NOMO-1 treated with dmso at 0.1 percent for 144 hours (cell line): Measurements from ENCODE around the gene IQCN.
A peak's percentile ranks its signal among the peaks of the same experiment; 100 is the strongest.

Source experiments
- DNase-seq: peaks from one replicate; lab custom pipeline; 2025; ENCODE audit not compliant: unreplicated experiment; lab: John Stamatoyannopoulos, UW

The IQCN gene, protein sequence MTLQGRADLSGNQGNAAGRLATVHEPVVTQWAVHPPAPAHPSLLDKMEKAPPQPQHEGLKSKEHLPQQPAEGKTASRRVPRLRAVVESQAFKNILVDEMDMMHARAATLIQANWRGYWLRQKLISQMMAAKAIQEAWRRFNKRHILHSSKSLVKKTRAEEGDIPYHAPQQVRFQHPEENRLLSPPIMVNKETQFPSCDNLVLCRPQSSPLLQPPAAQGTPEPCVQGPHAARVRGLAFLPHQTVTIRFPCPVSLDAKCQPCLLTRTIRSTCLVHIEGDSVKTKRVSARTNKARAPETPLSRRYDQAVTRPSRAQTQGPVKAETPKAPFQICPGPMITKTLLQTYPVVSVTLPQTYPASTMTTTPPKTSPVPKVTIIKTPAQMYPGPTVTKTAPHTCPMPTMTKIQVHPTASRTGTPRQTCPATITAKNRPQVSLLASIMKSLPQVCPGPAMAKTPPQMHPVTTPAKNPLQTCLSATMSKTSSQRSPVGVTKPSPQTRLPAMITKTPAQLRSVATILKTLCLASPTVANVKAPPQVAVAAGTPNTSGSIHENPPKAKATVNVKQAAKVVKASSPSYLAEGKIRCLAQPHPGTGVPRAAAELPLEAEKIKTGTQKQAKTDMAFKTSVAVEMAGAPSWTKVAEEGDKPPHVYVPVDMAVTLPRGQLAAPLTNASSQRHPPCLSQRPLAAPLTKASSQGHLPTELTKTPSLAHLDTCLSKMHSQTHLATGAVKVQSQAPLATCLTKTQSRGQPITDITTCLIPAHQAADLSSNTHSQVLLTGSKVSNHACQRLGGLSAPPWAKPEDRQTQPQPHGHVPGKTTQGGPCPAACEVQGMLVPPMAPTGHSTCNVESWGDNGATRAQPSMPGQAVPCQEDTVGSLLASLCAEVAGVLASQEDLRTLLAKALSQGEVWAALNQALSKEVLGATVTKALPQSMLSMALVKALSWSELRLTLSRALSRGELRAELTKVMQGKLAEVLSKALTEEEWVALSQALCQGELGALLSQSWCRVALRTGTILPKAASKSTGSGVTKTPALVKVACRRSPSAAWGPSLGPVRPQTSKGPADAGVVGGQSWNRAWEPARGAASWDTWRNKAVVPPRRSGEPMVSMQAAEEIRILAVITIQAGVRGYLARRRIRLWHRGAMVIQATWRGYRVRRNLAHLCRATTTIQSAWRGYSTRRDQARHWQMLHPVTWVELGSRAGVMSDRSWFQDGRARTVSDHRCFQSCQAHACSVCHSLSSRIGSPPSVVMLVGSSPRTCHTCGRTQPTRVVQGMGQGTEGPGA (N-terminal part only)

DNA sequence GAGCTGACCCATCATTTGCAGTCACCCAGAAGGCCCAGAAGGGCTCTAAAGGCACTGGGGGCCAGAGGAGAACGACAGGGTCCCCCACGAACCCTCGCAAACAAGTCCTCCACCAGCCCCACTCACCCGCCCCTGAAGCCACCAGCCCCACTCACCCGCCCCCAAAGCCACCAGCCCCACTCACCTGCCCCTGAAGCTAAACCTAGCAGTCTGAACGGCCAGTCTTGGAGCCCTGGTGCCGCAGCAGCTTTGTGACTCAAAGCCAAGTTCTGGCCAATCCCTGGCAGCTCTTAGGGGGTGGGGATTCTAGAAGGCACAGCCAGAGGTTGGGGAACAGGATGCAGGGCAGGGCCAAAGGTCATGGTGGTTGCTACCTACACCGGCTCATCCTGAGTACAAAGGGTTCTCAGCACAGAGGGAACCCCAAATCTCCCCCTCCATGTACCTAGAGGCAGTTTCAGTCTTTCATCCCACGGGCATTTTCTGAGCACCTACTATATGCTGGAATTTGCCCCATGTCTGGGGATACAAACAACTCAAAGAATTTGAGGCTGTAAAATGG is at the start of gene IQCN:
Gene IQCN (minus strand): TSS at position 234 of the 562 bp plus-strand sequence. CDS start 4,974 bp downstream, outside the sequence.
- peak; percentile 2 for DNase-seq

DNA sequence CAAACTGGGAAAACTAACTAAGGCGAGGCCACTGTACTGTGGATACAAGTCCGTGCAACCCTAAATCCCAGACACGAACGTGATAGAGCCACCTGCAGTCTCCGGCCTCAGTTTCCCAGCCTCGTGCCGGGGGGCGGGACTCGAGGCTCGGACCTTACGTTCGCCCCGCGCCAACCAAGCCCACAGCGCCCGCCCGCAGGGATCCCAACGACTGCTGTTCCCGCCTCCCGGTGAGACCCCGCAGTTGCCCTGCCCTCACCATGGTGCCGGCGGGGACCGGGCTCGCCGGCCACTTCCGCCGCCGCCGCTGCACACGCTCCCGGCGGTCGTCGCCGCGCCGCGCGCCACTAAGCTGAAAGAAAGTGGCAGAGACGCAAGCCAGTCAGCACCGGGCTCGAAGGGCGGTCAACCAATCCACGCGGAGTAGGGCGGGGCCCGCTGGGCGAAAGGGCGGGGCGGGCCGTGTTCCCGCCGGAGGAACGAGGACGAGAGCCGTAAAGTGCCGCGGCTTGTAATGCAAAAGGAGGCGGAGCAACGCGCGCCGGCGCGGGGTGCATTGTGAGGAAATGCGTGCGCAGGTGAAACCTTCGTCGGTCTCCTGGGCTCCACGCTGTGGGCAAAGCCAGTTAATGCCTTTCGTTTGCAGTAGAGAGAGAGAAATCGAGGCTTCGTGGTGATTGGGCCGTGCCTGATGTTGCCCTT is 48.7 kb upstream of the IQCN start, which contains the start of gene LSM4:
Gene LSM4 (minus strand): TSS at position 318 of the 702 bp plus-strand sequence. CDS start 56 bp downstream, at position 262.
- DNase-seq = peak; percentile 96

DNA sequence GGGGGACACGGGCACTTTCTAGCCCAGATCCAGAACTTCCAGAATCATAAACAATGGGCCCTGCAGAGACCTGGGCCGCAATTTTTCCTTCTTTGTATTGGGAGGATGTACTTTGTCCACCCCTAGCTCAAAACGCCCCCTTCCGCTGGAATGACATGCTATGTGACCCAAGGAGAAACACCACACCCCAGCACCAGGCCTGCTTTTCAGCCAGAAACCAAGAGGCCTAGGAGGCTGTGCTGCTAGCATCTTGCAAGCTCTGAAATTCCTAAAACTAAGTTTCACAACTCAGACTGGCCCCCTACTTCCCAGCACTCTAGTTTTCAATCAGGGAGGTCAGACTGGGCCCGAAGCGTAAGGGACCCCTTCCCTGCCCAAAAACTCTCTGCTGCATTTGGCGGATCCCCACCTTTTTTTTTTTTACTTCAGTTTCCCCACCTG is 48.1 kb upstream of the IQCN start:
- peak; percentile 51 for DNase-seq

DNA sequence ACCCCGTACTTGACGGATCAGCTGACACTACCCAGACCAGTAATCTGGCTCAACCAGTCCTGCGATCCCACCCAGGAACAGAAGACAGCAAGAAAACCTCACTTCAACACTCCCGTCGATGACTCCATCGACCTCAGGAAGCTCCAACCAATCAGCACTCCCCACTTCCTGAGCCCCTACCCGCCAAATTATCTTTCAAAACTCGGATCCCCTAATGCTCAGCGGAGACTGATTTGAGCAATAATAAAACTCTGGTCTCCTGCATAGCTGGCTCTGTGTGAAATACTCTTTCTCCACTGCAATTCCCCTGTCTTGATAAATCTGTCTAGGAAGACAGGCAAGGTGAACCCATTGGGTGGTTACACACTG is 47.5 kb upstream of the IQCN start:
- DNase-seq = peak; percentile 30

DNA sequence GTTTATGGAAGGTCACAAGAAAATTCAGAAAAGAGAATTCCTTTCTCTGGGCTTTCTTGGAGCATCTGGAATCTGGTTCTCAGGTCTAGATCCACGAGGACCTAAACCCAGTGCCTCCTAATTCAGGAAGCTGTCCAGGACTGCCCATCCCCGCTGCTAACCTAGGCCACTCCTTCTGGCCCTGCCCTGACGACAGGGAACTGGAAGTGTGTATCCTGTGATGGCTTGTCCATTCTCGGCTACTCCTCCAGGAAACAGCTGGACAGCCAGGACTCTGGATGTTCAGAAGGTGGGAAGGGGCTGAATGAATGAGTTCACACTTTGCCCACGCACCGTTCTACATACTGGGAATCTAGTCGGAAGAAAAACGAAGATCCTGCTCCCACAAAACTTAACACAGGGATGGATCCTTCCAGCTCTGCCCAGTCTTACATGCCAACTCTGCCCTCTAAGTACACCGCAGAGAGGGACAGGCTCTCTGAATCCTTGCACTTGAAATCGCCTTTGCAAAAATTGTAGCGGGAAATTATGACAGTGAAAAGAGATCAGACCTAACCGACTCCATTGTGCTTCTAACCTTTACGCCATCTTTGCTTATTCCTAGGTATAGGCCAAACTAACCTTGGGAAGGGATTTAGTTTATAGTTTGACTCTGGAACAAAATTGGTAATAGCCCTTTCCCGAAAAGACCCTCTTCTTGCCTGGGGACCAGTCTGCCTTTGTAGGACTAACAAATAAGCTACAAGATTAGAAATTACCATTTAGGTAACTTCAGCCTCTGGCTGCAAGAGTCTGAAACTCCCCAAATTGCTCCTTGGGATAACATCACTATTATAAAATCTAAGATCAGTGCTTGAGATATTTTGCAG is 46.8 kb upstream of the IQCN start:
- no peak for DNase-seq

DNA sequence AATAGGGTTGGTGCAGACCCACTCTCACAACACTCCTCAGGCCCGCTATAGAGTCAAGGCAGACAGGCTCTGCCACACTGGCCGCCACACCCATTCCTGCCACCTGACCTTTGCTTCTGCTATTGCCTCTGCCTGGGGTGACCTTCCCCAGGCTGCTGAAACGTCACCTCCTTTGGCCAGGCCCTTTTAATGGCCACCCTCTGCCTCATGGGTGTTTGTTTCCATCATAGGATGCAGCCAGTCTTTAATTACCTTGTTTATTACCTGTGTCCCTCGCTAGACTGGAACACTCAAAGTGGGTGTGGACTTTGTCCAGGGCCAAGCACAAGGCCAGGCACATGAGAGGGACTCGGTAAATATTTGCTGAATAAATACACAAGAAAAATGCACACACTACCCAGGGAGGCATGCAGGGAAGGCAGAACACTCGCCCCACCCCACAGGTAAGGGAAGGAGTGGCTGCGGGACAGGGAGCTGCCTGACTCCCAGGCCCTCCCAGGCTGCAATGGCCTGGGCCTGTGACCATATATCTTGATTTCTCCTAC is 45.4 kb upstream of the IQCN start:
- no peak for DNase-seq

DNA sequence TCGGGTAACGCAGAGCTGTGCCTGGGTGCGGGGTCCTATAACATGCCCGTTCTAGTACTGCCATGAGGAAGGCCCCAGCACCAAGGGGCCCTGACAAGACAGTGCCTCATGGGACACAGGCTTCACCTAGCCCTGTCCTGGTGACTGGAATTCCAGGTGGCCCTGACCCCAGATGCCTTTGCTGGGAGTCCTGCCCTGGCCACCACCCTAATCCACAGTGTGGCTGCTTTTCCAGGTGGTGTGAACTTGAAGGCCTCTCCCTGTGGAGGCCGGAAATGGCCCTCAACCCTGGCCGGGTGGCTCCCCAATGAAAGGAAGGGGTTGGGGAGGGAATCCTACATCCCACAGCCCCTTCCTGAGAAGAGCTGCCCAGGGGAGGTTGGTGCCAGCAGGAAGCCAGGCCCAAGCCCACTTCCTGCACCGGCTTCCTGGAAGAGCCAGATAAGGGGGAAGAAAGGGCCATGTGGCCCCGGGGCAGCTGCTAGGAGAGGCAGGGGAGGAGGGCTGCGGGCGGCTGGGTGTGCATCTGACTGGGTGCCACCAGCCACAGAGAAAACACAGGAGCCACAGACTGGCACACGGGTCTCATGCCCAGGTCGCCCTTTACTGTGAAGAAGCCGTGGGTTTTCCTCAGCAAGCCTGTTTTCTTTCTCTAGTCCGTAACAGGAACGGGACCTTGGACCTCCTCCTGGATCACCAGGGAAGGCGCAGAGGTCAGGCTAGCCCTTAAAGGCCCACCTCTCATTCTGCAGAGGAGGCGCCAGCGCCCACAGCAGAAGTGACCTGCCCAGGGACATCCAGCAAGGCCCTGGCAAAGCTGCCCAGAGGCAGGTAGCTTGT is 43.9 kb upstream of the IQCN start:
- no peak for DNase-seq

DNA sequence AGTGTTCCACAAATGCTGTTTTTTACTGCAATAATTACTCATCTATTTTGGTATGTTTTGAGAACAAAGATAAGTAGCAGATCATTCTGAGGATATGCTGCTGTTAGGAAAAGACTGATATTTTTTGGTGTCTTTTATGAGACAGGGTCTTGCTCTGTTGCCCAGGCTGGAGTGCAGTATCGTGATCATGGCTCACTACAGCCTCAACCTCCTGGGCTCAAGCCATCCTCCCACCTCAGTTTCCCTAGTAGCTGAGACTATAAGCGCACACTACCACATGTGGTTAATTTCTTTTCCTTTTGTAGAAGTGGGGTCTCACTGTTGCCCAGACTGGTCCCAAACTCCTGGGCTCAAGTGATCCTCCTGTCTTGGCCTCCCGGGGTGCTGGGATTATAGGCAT is 39.1 kb upstream of the IQCN start:
- no peak for DNase-seq

DNA sequence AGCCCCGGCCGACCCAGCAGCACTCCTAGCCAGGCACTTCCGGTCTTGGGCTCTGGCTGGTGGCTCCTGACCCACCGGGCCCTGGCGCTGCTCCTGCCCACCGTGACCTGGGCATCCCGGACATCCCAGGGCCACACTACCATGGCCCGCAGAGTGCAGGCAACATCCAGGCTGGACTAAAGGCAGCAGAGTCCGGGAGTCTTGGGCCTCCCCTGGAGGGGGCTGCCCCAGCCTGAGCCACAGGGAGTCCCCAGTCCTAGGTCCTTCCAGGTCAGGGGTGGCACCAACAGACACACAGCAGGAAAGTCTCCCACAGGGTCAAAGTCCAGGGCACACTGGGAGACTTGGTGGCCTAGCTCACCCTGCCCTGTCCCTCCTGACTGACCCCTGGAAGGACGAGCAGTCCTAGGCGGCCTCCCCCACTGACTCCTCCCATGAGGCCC is 37.9 kb upstream of the IQCN start:
- DNase-seq = no peak

DNA sequence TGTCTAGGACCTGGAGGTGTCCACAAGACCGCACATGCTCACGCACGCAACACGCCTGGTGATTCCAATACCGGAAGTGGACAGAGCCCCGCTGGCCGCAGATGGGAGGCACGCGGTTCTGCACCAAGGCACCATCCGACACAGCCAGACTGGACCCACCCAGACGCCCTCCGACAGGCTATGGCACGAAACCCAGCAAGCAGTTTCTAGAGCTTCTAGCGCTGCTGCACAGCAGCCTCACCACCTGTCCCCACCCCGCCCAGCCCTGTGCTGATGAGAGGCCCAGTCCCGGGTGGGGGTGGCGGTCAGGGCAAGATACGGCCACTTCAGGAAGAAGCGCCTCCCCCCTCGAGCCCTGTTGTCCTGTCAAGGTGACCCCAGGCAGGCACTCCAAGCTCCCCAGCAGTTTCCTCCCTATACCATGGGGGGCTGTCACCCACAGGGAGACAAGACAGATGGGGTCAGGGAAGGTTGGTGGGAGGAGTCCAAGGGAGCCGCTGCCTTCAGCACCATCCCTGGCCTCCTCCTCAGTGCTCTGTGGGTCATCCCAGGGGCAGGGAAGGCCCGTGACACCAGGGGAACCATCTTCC is 37.3 kb upstream of the IQCN start:
- no peak for DNase-seq

DNA sequence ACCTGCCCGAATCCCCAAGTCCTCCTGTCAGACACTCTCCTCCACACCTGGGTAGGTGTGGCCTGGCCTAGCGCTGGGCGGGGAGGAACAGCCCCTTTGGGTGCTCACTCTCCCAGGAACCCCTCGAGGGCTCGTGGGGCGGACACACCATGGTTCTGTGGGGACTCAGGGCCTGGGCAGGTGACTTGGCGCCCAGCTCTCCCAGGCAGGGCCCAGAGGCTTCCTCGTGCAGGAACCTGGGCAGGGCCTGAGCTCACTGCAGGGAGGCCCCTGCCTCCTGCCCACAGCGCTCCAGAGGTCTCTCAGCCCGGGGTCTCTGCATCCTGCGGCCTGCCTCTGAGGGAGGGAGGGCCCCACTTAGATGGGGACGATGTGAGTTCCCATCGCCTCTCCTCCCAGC is 36.7 kb upstream of the IQCN start:
- DNase-seq = no peak

DNA sequence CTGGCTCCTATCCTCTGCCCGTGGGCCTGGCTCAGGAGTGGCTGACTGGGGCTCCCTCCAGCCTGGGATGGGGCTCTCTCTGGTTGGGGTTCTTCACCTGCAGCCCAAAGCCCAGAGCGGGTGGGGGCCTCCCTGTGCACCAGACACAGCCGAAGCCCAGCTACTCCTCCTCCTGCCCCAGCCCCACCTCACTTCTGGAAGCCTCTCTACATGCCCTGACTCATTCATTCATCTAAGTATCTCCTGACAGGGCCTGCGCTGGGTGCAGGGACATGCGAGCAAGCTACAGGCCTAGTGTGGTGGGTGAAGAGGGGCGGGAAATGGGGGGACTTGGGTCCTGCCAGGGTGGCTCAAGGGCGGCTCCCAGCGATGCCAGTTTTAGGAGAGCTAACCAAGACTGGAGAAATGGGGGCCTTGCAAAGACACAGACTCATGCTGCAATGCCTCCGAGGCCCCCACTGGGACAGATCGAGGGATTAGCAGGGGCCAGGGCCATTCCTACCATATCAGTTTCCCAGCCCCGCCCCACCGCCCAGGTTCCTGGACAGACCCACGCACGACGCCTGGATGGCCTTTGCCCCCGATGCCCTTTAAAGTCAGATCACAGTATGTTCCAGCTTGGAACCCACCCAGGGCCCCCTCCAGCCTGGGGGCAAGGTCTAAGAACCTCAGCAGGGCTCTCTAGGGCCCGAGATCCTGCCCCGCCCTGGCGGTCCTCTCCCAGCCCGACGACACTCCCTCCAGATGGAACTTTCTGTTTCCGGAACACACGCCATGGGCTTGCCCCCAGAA is 36.1 kb upstream of the IQCN start:
- no peak for DNase-seq

DNA sequence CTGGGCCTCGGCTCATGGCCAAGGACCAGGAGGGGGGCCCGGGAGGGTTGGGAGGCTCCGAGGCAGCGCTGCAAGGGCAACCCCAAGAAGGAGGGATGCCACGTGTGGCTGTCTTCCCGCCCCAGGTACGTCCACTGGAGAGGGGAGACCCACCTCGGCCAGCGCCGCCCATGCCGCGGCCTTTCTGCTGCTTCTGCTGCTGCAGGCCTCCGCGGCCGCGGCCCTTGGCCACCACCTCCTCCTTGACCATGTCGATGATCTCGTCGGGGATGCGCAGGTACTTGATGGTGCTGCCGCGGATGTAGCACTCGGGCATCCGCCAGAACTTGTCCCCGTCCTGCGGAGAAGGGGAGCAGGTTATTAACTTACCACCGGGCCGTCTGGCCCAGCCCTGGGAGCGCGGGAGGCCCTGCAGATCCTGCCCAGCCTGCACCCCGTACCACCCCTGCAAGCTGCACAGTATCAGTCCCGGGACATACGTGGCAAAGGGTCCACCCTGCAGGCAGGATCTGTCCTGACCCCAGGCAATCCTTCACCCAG is 35.3 kb upstream of the IQCN start:
- no peak for DNase-seq

DNA sequence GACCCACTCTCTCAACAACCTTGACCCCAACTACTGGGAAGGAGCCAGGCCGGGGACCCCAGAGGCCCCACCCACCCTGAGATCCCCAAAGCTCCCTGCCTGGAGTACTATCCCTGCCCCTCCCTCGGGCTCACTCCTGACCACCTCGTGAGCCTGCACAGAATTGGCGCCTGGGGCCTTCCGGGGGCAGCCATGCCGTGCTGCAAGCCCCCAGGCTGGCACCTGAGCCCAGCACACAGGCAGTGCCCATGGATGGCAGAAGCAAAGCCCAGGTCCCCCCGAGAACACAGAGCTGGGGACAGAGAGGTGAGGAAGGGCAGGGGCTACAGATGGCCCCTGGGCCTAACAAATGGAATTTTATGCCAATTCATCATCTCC is 34.7 kb upstream of the IQCN start:
- no peak for DNase-seq

DNA sequence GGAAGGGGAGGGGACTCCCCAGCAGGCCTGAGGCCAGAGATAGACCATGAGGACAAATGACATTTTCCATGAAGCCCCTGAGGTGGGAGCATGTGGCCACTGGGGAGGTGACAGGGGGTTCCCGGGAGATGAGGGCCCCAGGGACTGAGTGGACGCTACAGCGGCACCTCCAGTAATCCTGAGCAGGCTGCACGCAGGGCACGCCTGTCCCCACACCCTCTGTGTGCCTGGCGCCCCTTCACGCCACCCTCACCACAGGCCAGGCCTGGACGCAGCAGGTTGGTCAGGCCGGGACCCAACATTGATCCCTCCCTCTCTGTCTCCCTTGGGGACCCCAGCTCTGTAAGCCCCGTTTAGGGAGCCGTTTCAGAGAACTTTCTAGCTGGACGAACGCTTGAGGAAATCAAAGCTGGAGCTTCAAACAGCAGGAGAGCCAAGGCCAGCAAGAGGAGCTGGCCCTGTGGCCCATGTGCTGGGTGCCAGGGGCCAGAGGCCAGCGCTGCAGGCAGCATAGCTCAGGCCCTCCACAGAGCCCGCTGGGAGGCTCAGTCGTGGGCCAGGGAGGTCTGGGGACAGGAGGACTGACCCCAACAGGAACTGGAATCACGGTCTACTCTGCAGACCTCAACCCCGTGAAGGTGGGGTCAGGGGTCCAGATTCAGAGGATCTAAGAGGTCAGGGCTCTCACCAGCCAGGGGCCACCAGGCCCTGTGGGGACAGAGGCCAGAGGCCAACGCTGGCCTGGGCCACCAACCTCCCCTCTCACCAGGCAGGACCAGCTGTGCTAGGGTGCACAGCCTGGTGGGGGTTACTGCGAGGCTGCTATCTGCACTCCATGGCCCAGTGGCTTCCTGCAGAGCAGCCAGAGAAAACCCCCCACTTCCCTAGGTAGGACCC is 34.0 kb upstream of the IQCN start:
- no peak for DNase-seq

DNA sequence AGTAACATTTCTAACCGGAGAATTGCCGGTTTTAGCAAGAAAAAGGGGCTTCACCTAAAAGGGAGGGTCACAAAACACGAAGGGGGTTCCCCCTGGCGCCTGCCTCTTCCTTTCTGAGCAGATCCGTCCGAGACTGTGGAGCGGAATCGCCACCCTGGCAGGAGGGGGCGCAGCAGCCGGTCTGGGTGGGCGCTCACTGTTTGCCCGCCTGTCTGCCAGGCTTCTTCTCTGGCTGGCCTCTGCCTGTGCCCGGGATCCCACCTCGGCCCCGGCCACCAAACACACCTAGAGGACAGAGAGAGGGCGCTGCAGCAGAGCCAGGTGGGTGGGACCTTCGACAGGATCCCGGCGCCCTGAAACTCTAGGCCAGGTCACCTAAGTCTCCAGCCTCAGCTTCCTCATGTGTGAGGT is 33.0 kb upstream of the IQCN start:
- no peak for DNase-seq
